Fibroblast of skin of scalp (primary cell): Measurements from ENCODE around the gene SRPK3.
A peak's percentile ranks its signal among the peaks of the same experiment; 100 is the strongest.
"Not testable (repeated sequence)": the region's sequence is repeated elsewhere in the genome, so short reads cannot be mapped to it uniquely, and the experiment has no call there.

Experiments
- DNase-seq: peaks from one replicate; pipeline ENCODE4 v3.0.0-alpha.2; 2013

Gene SRPK3

GRCh38 chrX:153745067-153745433, 35.8 kb upstream of the SRPK3 start:
- not testable (repeated sequence) for DNase-seq

- DNase-seq: no peak
Measured at GRCh38 chrX:153746359-153746758, 34.5 kb upstream of the SRPK3 start.

GRCh38 chrX:153746991-153747390, 33.9 kb upstream of the SRPK3 start:
- DNase-seq: not testable (repeated sequence)

- DNase-seq: not testable (repeated sequence)
Measured at GRCh38 chrX:153749017-153749416, 31.8 kb upstream of the SRPK3 start.

GRCh38 chrX:153750127-153750774, 30.6 kb upstream of the SRPK3 start:
- no peak for DNase-seq

GRCh38 chrX:153755136-153755535, 25.7 kb upstream of the SRPK3 start:
- no peak for DNase-seq

GRCh38 chrX:153761863-153762262, 19.0 kb upstream of the SRPK3 start:
- no peak for DNase-seq

- no peak for DNase-seq
Measured at GRCh38 chrX:153762626-153763173, 18.1 kb upstream of the SRPK3 start.

- DNase-seq: no peak
Measured at GRCh38 chrX:153763298-153763932, 17.4 kb upstream of the SRPK3 start.

GRCh38 chrX:153763989-153764755, 16.7 kb upstream of the SRPK3 start, which contains the start of gene PLXNB3:
TSS of gene PLXNB3 (plus strand) at chrX:153764249. CDS start at chrX:153765536, 1,287 bp downstream.
- peak; percentile 76 for DNase-seq

- DNase-seq: no peak
Measured at GRCh38 chrX:153764786-153765137, 16.1 kb upstream of the SRPK3 start.

- DNase-seq: no peak
Measured at GRCh38 chrX:153765138-153766079, 15.4 kb upstream of the SRPK3 start.

GRCh38 chrX:153766098-153766817, 14.6 kb upstream of the SRPK3 start:
- DNase-seq: peak; percentile 75

- no peak for DNase-seq
Measured at GRCh38 chrX:153766871-153767673, 13.8 kb upstream of the SRPK3 start.

GRCh38 chrX:153767674-153768055, 13.2 kb upstream of the SRPK3 start:
- no peak for DNase-seq

- no peak for DNase-seq
Measured at GRCh38 chrX:153768311-153769157, 12.3 kb upstream of the SRPK3 start.

GRCh38 chrX:153769158-153769864, 11.5 kb upstream of the SRPK3 start:
- DNase-seq: no peak

- DNase-seq: no peak
Measured at GRCh38 chrX:153769865-153770600, 10.8 kb upstream of the SRPK3 start.
